A549 (cell line): ENCODE results near the gene RBP3. TPM values are rescaled to one million over a fixed set of nuclear protein-coding genes. Genes with fewer than 3 reads are reported as not detected.
A peak's percentile ranks its signal among the peaks of the same experiment; 100 is the strongest.

ENCODE experiments used
- ATAC-seq, 2 experiments: fragments of 200-7000 bp in 1 of 2; fragments of >200 bp in 1 of 2; cut with Nextera tagmentation in 1 of 2; cut with Tn5 transposase in 1 of 2; 3 replicates each; pipeline versions ENCODE4 v1.8.0 to v1.9.1; 2018 to 2020; ENCODE audit warnings: mild to moderate bottlenecking in 1 of 2, moderate library complexity in 1 of 2
- CTCF ChIA-PET: fragments of 300-600 bp; sonication (Branson Sonifier 250); formaldehyde crosslinking; extraction: SDS; loops from one replicate; lab custom pipeline; 2021; ENCODE audit warnings: antibody characterized with exemption, inconsistent platforms; lab: Yijun Ruan, JAX
- POLR2A ChIA-PET: fragments of 350-600 bp; formaldehyde crosslinking; extraction: SDS; loops from one replicate; lab custom pipeline; 2021; ENCODE audit warnings: antibody characterized with exemption, inconsistent platforms; lab: Yijun Ruan, JAX
- DNase-seq, 2 experiments: peaks; one replicate each; pipeline versions ENCODE4 v3.0.0 to v3.0.0-alpha.2; 2011 to 2016; ENCODE audit warnings: low read depth in 1 of 2, low spot score in 1 of 2
- FAIRE-seq: peaks from 2 replicates; lab custom pipeline; 2011; peaks lifted over from hg19 to GRCh38; lab: Jason Lieb, UNC
- H3K27ac ChIP-seq, 2 experiments: fragments of >200 bp; sonication (Bioruptor Twin); formaldehyde crosslinking; 3 replicates each; pipeline ENCODE4 v1.5.1; 2016 to 2017
- H3K4me1 ChIP-seq: fragments of >200 bp; sonication (Bioruptor Twin); formaldehyde crosslinking; 3 replicates; pipeline ENCODE4 v1.6.1; 2016
- H3K4me2 ChIP-seq: fragments of >200 bp; sonication (Bioruptor Twin); formaldehyde crosslinking; 3 replicates; pipeline ENCODE4 v1.6.1; 2016
- H3K4me3 ChIP-seq: fragments of >200 bp; sonication (Bioruptor Twin); formaldehyde crosslinking; 3 replicates; pipeline ENCODE4 v1.5.1; 2016
- H3K9me3 ChIP-seq: fragments of >200 bp; sonication (Bioruptor Twin); formaldehyde crosslinking; 3 replicates; pipeline ENCODE4 v1.6.1; 2016
- BHLHE40 ChIP-seq: IDR thresholded peaks from 2 replicates; pipeline ENCODE4 v1.6.1; 2012; ENCODE audit warnings: low read depth, low read length, inconsistent platforms
- CBX2 ChIP-seq: fragments of 200-600 bp; sonication (generic); IDR thresholded peaks from 2 replicates; pipeline ENCODE4 v1.6.1; 2016; ENCODE audit warnings: low read depth, mild to moderate bottlenecking, borderline replicate concordance
- CBX8 ChIP-seq: fragments of 200-600 bp; sonication (generic); IDR thresholded peaks from 2 replicates; pipeline ENCODE4 v1.6.1; 2016
- CHD2 ChIP-seq: fragments of 150-350 bp; IDR thresholded peaks from 2 replicates; pipeline ENCODE4 v1.6.1; 2014; ENCODE audit warnings: low read length; ENCODE audit not compliant: partially characterized antibody
- EHF ChIP-seq: fragments of 250-450 bp; sonication (Bioruptor Pico); IDR thresholded peaks from 2 replicates; pipeline ENCODE4 v1.5.0; 2020; ENCODE audit warnings: mild to moderate bottlenecking
- EP300 ChIP-seq, 2 experiments: fragments of >200 bp; sonication (Bioruptor Twin); formaldehyde crosslinking; IDR thresholded peaks; 2 replicates in 1 of 2; 3 replicates in 1 of 2; pipeline ENCODE4 v1.6.1; 2016 to 2017
- ESRRA ChIP-seq: fragments of 150-350 bp; IDR thresholded peaks from 2 replicates; pipeline ENCODE4 v1.6.1; 2014; ENCODE audit warnings: mild to moderate bottlenecking, low read length, borderline replicate concordance
- FOSL2 ChIP-seq, 2 experiments: fragments of 450-650 bp in 1 of 2; fragments of >200 bp in 1 of 2; sonication (Bioruptor Twin) in 1 of 2; formaldehyde crosslinking; IDR thresholded peaks; 2 replicates each; pipeline versions ENCODE4 v1.5.0 to v1.6.1; 2016 to 2020; ENCODE audit warnings: mild to moderate bottlenecking in 1 of 2, moderate library complexity in 1 of 2
- GATA3 ChIP-seq: IDR thresholded peaks from 2 replicates; pipeline ENCODE4 v1.6.1; 2012; ENCODE audit warnings: borderline replicate concordance
- HES2 ChIP-seq: fragments of >200 bp; sonication (Bioruptor Twin); formaldehyde crosslinking; IDR thresholded peaks from 2 replicates; pipeline ENCODE4 v1.6.1; 2016
- HMGXB4 ChIP-seq: fragments of 250-450 bp; sonication (Bioruptor Pico); IDR thresholded peaks from 2 replicates; pipeline ENCODE4 v1.5.0; 2021; ENCODE audit warnings: mild to moderate bottlenecking, moderate library complexity, borderline replicate concordance
- HOXB5 ChIP-seq: fragments of 250-450 bp; sonication (Bioruptor Pico); IDR thresholded peaks from 2 replicates; pipeline ENCODE4 v1.5.0; 2020; ENCODE audit warnings: mild to moderate bottlenecking, moderate library complexity
- MAFK ChIP-seq: fragments of 450-650 bp; IDR thresholded peaks from 2 replicates; pipeline ENCODE4 v1.6.1; 2014; ENCODE audit not compliant: partially characterized antibody
- NFE2L2 ChIP-seq: fragments of 150-350 bp; conservative IDR thresholded peaks from 2 replicates; pipeline ENCODE4 v1.6.1; 2014; ENCODE audit warnings: low read length
- NPAS2 ChIP-seq: fragments of 250-450 bp; sonication (Bioruptor Pico); IDR thresholded peaks from 2 replicates; pipeline ENCODE4 v1.8.0; 2022; ENCODE audit warnings: mild to moderate bottlenecking, moderate library complexity, borderline replicate concordance
- NR3C1 ChIP-seq: fragments of >200 bp; sonication (Bioruptor Twin); formaldehyde crosslinking; IDR thresholded peaks from 3 replicates; pipeline ENCODE4 v1.6.1; 2017
- RFX5 ChIP-seq: fragments of 450-650 bp; IDR thresholded peaks from 2 replicates; pipeline ENCODE4 v1.7.1; 2014; ENCODE audit warnings: antibody characterized with exemption, mild to moderate bottlenecking, moderate library complexity
- RNF2 ChIP-seq: fragments of 200-600 bp; sonication (generic); IDR thresholded peaks from 2 replicates; pipeline ENCODE4 v1.6.1; 2016; ENCODE audit warnings: low read depth, mild to moderate bottlenecking, antibody characterized with exemption, moderate library complexity, borderline replicate concordance
- TFCP2L1 ChIP-seq: fragments of 250-450 bp; sonication (Bioruptor Pico); IDR thresholded peaks from 2 replicates; pipeline ENCODE4 v1.5.0; 2021; ENCODE audit warnings: mild to moderate bottlenecking
- ZC3H11A ChIP-seq: fragments of 450-650 bp; IDR thresholded peaks from 2 replicates; pipeline ENCODE4 v1.6.1; 2014; ENCODE audit warnings: antibody characterized with exemption, mild to moderate bottlenecking
- ZFP36 ChIP-seq: fragments of 450-650 bp; IDR thresholded peaks from 2 replicates; pipeline ENCODE4 v1.6.1; 2014; ENCODE audit warnings: borderline replicate concordance; ENCODE audit not compliant: partially characterized antibody
- ZNF302 ChIP-seq: fragments of 250-450 bp; sonication (Bioruptor Pico); IDR thresholded peaks from 2 replicates; pipeline ENCODE4 v1.9.0; 2021; ENCODE audit warnings: inconsistent platforms, mild to moderate bottlenecking, moderate library complexity
- WGBS: methylation state at CpG from one replicate; pipeline ENCODE4 v1.1.6; 2017; ENCODE audit errors: missing lambda C conversion rate; 5-methylcytosine and 5-hydroxymethylcytosine counted together
- polyA plus RNA-seq, 4 experiments: library from polyadenylated mRNA; depleted of rRNA in 3 of 4; stranded (reverse); fragments of >200 nt; fragmentation: RNase III in 1 of 4; extraction: RNeasy Plus Mini Kit Qiagen cat#74134 plus additional on column Dnase treatment in 1 of 4; gene quantifications; 2 replicates in 3 of 4; 3 replicates in 1 of 4; pipeline ENCODE4 v1.2.3, GENCODE V29; 2011 to 2017
- TF ChIP-seq, protein P1 (sequence below): IDR thresholded peaks from 2 replicates; pipeline ENCODE4 v1.6.1; 2012
- TF ChIP-seq, protein P2 (sequence below): fragments of 450-650 bp; IDR thresholded peaks from 2 replicates; pipeline ENCODE4 v1.6.1; 2014; ENCODE audit warnings: antibody characterized with exemption
- TF ChIP-seq, protein P3 (sequence below): fragments of 250-450 bp; sonication (Bioruptor Pico); IDR thresholded peaks from 2 replicates; pipeline ENCODE4 v1.5.0; 2020; ENCODE audit warnings: low read depth, mild to moderate bottlenecking, moderate library complexity
- TF ChIP-seq, protein P4 (sequence below): fragments of >200 bp; sonication (Bioruptor Twin); formaldehyde crosslinking; IDR thresholded peaks from 3 replicates; pipeline ENCODE4 v1.6.1; 2016
- TF ChIP-seq, protein P5 (sequence below): IDR thresholded peaks from 2 replicates; pipeline ENCODE4 v1.6.1; 2012

Gene RBP3
- polyA plus RNA-seq, 2 of the 4 experiments (the other 2 are of a cell fraction) = not detected

GRCh38 chr10:47346581-47347302, 1.4 kb upstream of the RBP3 start:
- 0 out of 6 replicates have a peak, but pooled peaks of 1 of the 2 experiments have one; percentile 19 for ATAC-seq
- TF ChIP-seq NR3C1 (no peak), RFX5 (no peak), CBX2 (no peak), EP300 (IDR thresholded peaks at IDR 0.05) (no peak), NPAS2 (CRISPR knock-in tag) (no peak), EHF (CRISPR knock-in tag) (no peak), ZC3H11A (no peak), TFCP2L1 (no peak), NFE2L2 (no peak), FOSL2 (IDR thresholded peaks at IDR 0.05) (no peak), FOSL2 (CRISPR knock-in tag; IDR thresholded peaks at IDR 0.05) (no peak), RNF2 (no peak), CBX8 (no peak), BHLHE40 (no peak), ESRRA (no peak), ZNF302 (CRISPR knock-in tag) (no peak), HES2 (no peak)
- TF ChIP-seq, protein P1, sequence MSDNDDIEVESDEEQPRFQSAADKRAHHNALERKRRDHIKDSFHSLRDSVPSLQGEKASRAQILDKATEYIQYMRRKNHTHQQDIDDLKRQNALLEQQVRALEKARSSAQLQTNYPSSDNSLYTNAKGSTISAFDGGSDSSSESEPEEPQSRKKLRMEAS = no peak
- TF ChIP-seq, protein P2, sequence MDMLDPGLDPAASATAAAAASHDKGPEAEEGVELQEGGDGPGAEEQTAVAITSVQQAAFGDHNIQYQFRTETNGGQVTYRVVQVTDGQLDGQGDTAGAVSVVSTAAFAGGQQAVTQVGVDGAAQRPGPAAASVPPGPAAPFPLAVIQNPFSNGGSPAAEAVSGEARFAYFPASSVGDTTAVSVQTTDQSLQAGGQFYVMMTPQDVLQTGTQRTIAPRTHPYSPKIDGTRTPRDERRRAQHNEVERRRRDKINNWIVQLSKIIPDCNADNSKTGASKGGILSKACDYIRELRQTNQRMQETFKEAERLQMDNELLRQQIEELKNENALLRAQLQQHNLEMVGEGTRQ = no peak
- TF ChIP-seq, protein P3, sequence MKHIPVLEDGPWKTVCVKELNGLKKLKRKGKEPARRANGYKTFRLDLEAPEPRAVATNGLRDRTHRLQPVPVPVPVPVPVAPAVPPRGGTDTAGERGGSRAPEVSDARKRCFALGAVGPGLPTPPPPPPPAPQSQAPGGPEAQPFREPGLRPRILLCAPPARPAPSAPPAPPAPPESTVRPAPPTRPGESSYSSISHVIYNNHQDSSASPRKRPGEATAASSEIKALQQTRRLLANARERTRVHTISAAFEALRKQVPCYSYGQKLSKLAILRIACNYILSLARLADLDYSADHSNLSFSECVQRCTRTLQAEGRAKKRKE = no peak
- no peak overlapping the region for H3K4me2 ChIP-seq
- no peak for DNase-seq
- CTCF ChIA-PET = interaction anchor here (1.0 to 2.5 kb wide), 5 partner anchors 13 to 322 kb away, joined by 3 to 9 read pairs (median 8); no protein-coding TSS in a partner anchor
- no peak overlapping the region for H3K4me3 ChIP-seq
- no peaks in the 10 kb centered on the region for H3K4me1 ChIP-seq
- FAIRE-seq = no peak
- 69% methylated on average over 13 of the region's 13 CpGs for WGBS
- POLR2A ChIA-PET = no interaction called here
- no peak overlapping the region for H3K27ac ChIP-seq
- H3K9me3 ChIP-seq = no peaks in the 10 kb centered on the region

DNA sequence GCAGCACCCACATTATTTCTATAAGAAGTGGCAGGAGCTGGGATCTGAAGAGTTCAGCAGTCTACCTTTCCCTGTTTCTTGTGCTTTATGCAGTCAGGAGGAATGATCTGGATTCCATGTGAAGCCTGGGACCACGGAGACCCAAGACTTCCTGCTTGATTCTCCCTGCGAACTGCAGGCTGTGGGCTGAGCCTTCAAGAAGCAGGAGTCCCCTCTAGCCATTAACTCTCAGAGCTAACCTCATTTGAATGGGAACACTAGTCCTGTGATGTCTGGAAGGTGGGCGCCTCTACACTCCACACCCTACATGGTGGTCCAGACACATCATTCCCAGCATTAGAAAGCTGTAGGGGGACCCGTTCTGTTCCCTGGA, 874 bp upstream of the RBP3 start:
- POLR2A ChIA-PET = no interaction called here
- TF ChIP-seq, protein P4, sequence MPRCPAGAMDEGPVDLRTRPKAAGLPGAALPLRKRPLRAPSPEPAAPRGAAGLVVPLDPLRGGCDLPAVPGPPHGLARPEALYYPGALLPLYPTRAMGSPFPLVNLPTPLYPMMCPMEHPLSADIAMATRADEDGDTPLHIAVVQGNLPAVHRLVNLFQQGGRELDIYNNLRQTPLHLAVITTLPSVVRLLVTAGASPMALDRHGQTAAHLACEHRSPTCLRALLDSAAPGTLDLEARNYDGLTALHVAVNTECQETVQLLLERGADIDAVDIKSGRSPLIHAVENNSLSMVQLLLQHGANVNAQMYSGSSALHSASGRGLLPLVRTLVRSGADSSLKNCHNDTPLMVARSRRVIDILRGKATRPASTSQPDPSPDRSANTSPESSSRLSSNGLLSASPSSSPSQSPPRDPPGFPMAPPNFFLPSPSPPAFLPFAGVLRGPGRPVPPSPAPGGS = no peak
- TF ChIP-seq HOXB5 (CRISPR knock-in tag) (no peak), ZFP36 (no peak), GATA3 (no peak), RNF2 (no peak), HMGXB4 (CRISPR knock-in tag) (no peak), NR3C1 (no peak), MAFK (no peak), CHD2 (no peak), BHLHE40 (no peak)
- TF ChIP-seq, protein P5, sequence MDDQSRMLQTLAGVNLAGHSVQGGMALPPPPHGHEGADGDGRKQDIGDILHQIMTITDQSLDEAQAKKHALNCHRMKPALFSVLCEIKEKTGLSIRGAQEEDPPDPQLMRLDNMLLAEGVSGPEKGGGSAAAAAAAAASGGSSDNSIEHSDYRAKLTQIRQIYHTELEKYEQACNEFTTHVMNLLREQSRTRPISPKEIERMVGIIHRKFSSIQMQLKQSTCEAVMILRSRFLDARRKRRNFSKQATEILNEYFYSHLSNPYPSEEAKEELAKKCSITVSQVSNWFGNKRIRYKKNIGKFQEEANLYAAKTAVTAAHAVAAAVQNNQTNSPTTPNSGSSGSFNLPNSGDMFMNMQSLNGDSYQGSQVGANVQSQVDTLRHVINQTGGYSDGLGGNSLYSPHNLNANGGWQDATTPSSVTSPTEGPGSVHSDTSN = no peak
- ATAC-seq = no peak

More for the DNA sequence above, 874 bp upstream of the RBP3 start:
- WGBS = 68% methylated on average over 4 of the region's 4 CpGs
- CTCF ChIA-PET = interaction anchor here (1.0 to 2.5 kb wide), 3 partner anchors 12 to 323 kb away, joined by 3 to 8 read pairs (median 4); no protein-coding TSS in a partner anchor
- DNase-seq (no peak), FAIRE-seq (no peak)
- Histone ChIP-seq H3K9me3 (no peaks in the 10 kb centered on the region), H3K4me3 (no peak overlapping the region), H3K4me2 (no peak overlapping the region), H3K4me1 (no peaks in the 10 kb centered on the region), H3K27ac (no peak overlapping the region)
